CD4-positive, alpha-beta T cell treated with Interleukin-12 subunit alpha and Interleukin-12 subunit beta, for 1 hour (primary cell): Measurements from ENCODE around the gene ZNF343.
A peak's percentile ranks its signal among the peaks of the same experiment; 100 is the strongest.

Source experiments
- DNase-seq: peaks from one replicate; pipeline ENCODE4 v3.0.0-alpha.2; 2020

Gene ZNF343

GRCh38 chr20:2468581-2469407 lies 39.9 kb downstream of the ZNF343 start:
- no peak for DNase-seq

- DNase-seq, result no peak
Observed at GRCh38 chr20:2467412-2467811, 41.3 kb downstream of the ZNF343 start.

GRCh38 chr20:2465100-2465499 lies 43.6 kb downstream of the ZNF343 start:
- no peak for DNase-seq

- DNase-seq, result no peak
Observed at GRCh38 chr20:2463616-2464365, 44.9 kb downstream of the ZNF343 start.

- DNase-seq, result no peak
Observed at GRCh38 chr20:2462484-2462883, 46.2 kb downstream of the ZNF343 start.

GRCh38 chr20:2460752-2461424 lies 47.8 kb downstream of the ZNF343 start:
- no peak for DNase-seq

GRCh38 chr20:2459981-2460751 lies 48.5 kb downstream of the ZNF343 start:
- no peak for DNase-seq

GRCh38 chr20:2458919-2459499 lies 49.7 kb downstream of the ZNF343 start:
- DNase-seq, result no peak

GRCh38 chr20:2455771-2456497 lies 52.8 kb downstream of the ZNF343 start:
- DNase-seq, result no peak

- DNase-seq, result no peak
Observed at GRCh38 chr20:2453792-2454191, 54.9 kb downstream of the ZNF343 start.

GRCh38 chr20:2451939-2452732 lies 56.6 kb downstream of the ZNF343 start:
- DNase-seq, result peak; percentile 62

GRCh38 chr20:2451422-2451821 lies 57.3 kb downstream of the ZNF343 start:
- DNase-seq, result no peak

GRCh38 chr20:2449386-2449785 lies 59.3 kb downstream of the ZNF343 start:
- DNase-seq, result no peak

- DNase-seq, result no peak
Observed at GRCh38 chr20:2446845-2447244, 61.9 kb downstream of the ZNF343 start.
